Activated T-cell treated with anti-CD3 and anti-CD28 coated beads, Interleukin-2, amount 50 U/mL, for 4 hours (primary cell): ENCODE results near the gene ABI3. TPM values are rescaled to one million over a fixed set of nuclear protein-coding genes. Genes with fewer than 3 reads are reported as not detected.

Source experiments
- ATAC-seq, 2 donors: fragments of 200-7000 bp; cut with Tn5 transposase; one replicate each; pipeline ENCODE4 v1.10.0; 2021
- DNase-seq: peaks from one replicate; pipeline ENCODE4 v3.0.0-alpha.2; 2020
- H3K27me3 Mint-ChIP-seq: one replicate; pipeline ENCODE4 v1.8.0; 2021; ENCODE audit warnings: low read depth, mixed read lengths
- H3K36me3 Mint-ChIP-seq: one replicate; pipeline ENCODE4 v1.8.0; 2022; ENCODE audit warnings: mixed read lengths; ENCODE audit not compliant: insufficient read depth
- H3K4me1 Mint-ChIP-seq: one replicate; pipeline ENCODE4 v1.8.0; 2021; ENCODE audit warnings: low read depth, mixed read lengths
- H3K4me3 Mint-ChIP-seq: one replicate; pipeline ENCODE4 v1.8.0; 2021; ENCODE audit warnings: mild to moderate bottlenecking, moderate library complexity, mixed read lengths
- H3K9me3 Mint-ChIP-seq: one replicate; pipeline ENCODE4 v1.8.0; 2021; ENCODE audit warnings: mixed read lengths
- total RNA-seq, 3 donors: library from RNA; stranded (reverse); gene quantifications; one replicate each; pipeline ENCODE4 v1.2.1, GENCODE V29; 2021

Gene ABI3
- total RNA-seq, 3 donors from 2014 or later: 15.0 to 24.2 (median 22.7) TPM

- DNase-seq (no peak), ATAC-seq (no peak)
- no peak overlapping the region for H3K4me3 Mint-ChIP-seq
- H3K27me3 Mint-ChIP-seq: no peaks in the 10 kb centered on the region
- H3K4me1 Mint-ChIP-seq: no peaks in the 10 kb centered on the region
- no peaks in the 10 kb centered on the region for H3K9me3 Mint-ChIP-seq
- H3K36me3 Mint-ChIP-seq: no peaks in the 10 kb centered on the region
Measured at GRCh38 chr17:49267912-49268311, 57.4 kb downstream of the ABI3 start.

GRCh38 chr17:49269356-49269755, 58.8 kb downstream of the ABI3 start:
- H3K4me3 Mint-ChIP-seq: no peak overlapping the region
- H3K4me1 Mint-ChIP-seq: no peaks in the 10 kb centered on the region
- no peaks in the 10 kb centered on the region for H3K36me3 Mint-ChIP-seq
- ATAC-seq: no peak
- no peak for DNase-seq
- no peaks in the 10 kb centered on the region for H3K27me3 Mint-ChIP-seq
- H3K9me3 Mint-ChIP-seq: no peaks in the 10 kb centered on the region

Other genes with a start within 250 kb of the ABI3 start
- gene GIP, start 242.1 kb upstream of the ABI3 start, total RNA-seq: not detected
- gene IGF2BP1, start 213.3 kb upstream of the ABI3 start, total RNA-seq: under 1 TPM; 0.32 to 0.76 (median 0.35) TPM
- gene B4GALNT2, start 77.9 kb upstream of the ABI3 start, total RNA-seq: not detected
- gene GNGT2, start 133 bp upstream of the ABI3 start, total RNA-seq: 10 to 100 TPM in 2 of 3 donors, 1 to 10 TPM in 1; 8.7 to 14.8 (median 12.8) TPM
- gene PHOSPHO1, start 20.1 kb downstream of the ABI3 start, total RNA-seq: under 1 TPM in 1 of 3 donors, not detected in 2; 0.23 TPM
- 1 to 10 TPM; 2.8 to 3.2 (median 3.1) TPM for gene ZNF652, start 151.5 kb downstream of the ABI3 start, total RNA-seq
- gene PHB1, start 204.2 kb downstream of the ABI3 start, total RNA-seq: 100 to 1,000 TPM; 549 to 631 (median 628) TPM